ENCODE data around the gene ANKRD40. TPM values are rescaled to one million over a fixed set of nuclear protein-coding genes. Genes with fewer than 3 reads are reported as not detected.

Gene ANKRD40
- total RNA-seq, 1 experiment from 2014 or later: 45.3 TPM

GRCh38 chr17:50682441-50682840, 25.3 kb downstream of the ANKRD40 start:
- CTCF ChIA-PET: interaction anchor here (1.3 to 1.5 kb wide), 2 partner anchors 52 to 100 kb away, joined by 4 to 8 read pairs; no protein-coding TSS in a partner anchor

More at GRCh38 chr17:50682441-50682840, 25.3 kb downstream of the ANKRD40 start:
- no peaks in the 10 kb centered on the region for H3K27me3 Mint-ChIP-seq (ENCODE audit: low read depth)
- POLR2A ChIA-PET: no interaction called here
- ATAC-seq: no peak
- no peaks in the 10 kb centered on the region for H3K9me3 Mint-ChIP-seq
- peaks cover 26% of the 10 kb centered on the region for H3K4me1 Mint-ChIP-seq
- no peak overlapping the region for H3K4me3 Mint-ChIP-seq
- TF ChIP-seq NFYB (CRISPR knock-in tag; conservative IDR thresholded peaks at IDR 0.05; ENCODE audit: low read depth) (no peak), EMX1 (CRISPR knock-in tag; IDR thresholded peaks at IDR 0.05) (no peak), E2F4 (CRISPR knock-in tag; IDR thresholded peaks at IDR 0.05; ENCODE audit: borderline replicate concordance, low read depth) (no peak), SP1 (CRISPR knock-in tag; conservative IDR thresholded peaks at IDR 0.05) (no peak), E2F1 (CRISPR knock-in tag; IDR thresholded peaks at IDR 0.05) (no peak), ZNF317 (CRISPR knock-in tag; IDR thresholded peaks at IDR 0.05; ENCODE audit: borderline replicate concordance, low read depth) (no peak), FOXP1 (CRISPR knock-in tag; IDR thresholded peaks at IDR 0.05; ENCODE audit: borderline replicate concordance) (no peak), NFATC4 (CRISPR knock-in tag; IDR thresholded peaks at IDR 0.05) (no peak), ZNF138 (CRISPR knock-in tag; conservative IDR thresholded peaks at IDR 0.05) (no peak), ZNF425 (CRISPR knock-in tag; conservative IDR thresholded peaks at IDR 0.05) (no peak), ZNF281 (CRISPR knock-in tag; IDR thresholded peaks at IDR 0.05) (no peak)
- TF ChIP-seq, protein P1, sequence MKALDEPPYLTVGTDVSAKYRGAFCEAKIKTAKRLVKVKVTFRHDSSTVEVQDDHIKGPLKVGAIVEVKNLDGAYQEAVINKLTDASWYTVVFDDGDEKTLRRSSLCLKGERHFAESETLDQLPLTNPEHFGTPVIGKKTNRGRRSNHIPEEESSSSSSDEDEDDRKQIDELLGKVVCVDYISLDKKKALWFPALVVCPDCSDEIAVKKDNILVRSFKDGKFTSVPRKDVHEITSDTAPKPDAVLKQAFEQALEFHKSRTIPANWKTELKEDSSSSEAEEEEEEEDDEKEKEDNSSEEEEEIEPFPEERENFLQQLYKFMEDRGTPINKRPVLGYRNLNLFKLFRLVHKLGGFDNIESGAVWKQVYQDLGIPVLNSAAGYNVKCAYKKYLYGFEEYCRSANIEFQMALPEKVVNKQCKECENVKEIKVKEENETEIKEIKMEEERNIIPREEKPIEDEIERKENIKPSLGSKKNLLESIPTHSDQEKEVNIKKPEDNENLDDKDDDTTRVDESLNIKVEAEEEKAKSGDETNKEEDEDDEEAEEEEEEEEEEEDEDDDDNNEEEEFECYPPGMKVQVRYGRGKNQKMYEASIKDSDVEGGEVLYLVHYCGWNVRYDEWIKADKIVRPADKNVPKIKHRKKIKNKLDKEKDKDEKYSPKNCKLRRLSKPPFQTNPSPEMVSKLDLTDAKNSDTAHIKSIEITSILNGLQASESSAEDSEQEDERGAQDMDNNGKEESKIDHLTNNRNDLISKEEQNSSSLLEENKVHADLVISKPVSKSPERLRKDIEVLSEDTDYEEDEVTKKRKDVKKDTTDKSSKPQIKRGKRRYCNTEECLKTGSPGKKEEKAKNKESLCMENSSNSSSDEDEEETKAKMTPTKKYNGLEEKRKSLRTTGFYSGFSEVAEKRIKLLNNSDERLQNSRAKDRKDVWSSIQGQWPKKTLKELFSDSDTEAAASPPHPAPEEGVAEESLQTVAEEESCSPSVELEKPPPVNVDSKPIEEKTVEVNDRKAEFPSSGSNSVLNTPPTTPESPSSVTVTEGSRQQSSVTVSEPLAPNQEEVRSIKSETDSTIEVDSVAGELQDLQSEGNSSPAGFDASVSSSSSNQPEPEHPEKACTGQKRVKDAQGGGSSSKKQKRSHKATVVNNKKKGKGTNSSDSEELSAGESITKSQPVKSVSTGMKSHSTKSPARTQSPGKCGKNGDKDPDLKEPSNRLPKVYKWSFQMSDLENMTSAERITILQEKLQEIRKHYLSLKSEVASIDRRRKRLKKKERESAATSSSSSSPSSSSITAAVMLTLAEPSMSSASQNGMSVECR (CRISPR knock-in tag; IDR thresholded peaks at IDR 0.05; ENCODE audit: borderline replicate concordance): no peak
- TF ChIP-seq, protein P2, sequence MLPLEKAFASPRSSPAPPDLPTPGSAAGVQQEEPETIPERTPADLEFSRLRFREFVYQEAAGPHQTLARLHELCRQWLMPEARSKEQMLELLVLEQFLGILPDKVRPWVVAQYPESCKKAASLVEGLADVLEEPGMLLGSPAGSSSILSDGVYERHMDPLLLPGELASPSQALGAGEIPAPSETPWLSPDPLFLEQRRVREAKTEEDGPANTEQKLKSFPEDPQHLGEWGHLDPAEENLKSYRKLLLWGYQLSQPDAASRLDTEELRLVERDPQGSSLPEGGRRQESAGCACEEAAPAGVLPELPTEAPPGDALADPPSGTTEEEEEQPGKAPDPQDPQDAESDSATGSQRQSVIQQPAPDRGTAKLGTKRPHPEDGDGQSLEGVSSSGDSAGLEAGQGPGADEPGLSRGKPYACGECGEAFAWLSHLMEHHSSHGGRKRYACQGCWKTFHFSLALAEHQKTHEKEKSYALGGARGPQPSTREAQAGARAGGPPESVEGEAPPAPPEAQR (CRISPR knock-in tag; IDR thresholded peaks at IDR 0.05): no peak
- DNase-seq (ENCODE audit: low spot score): no peak
- H3K27ac Mint-ChIP-seq: no peak overlapping the region
- no peaks in the 10 kb centered on the region for H3K36me3 Mint-ChIP-seq
